NT2/D1 (cell line): ENCODE data around the gene CSGALNACT2.

Experiments
- DNase-seq: peaks from one replicate; pipeline ENCODE4 v3.0.0-alpha.2; 2011; ENCODE audit warnings: low read depth, low spot score
- H3K27me3 ChIP-seq: 2 replicates; pipeline ENCODE4 v1.6.0; 2011; ENCODE audit warnings: mild to moderate bottlenecking; ENCODE audit not compliant: insufficient read length, insufficient read depth
- H3K36me3 ChIP-seq: 2 replicates; pipeline ENCODE4 v1.6.1; 2011; ENCODE audit warnings: mild to moderate bottlenecking, low read length, mixed read lengths; ENCODE audit not compliant: insufficient read depth, insufficient read length
- H3K4me1 ChIP-seq: 2 replicates; pipeline ENCODE4 v1.5.1; 2011; ENCODE audit not compliant: insufficient read depth, insufficient read length
- H3K4me3 ChIP-seq: 2 replicates; pipeline ENCODE4 v1.5.1; 2011; ENCODE audit warnings: low read depth; ENCODE audit not compliant: insufficient read length
- H3K9ac ChIP-seq: 2 replicates; pipeline ENCODE4 v1.6.0; 2011; ENCODE audit warnings: low read depth; ENCODE audit not compliant: insufficient read length
- H3K9me3 ChIP-seq: 2 replicates; pipeline ENCODE4 v1.5.1; 2011; ENCODE audit warnings: mild to moderate bottlenecking, low read length; ENCODE audit not compliant: insufficient read depth
- SUZ12 ChIP-seq: IDR thresholded peaks from 2 replicates; pipeline ENCODE4 v1.6.1; 2011; ENCODE audit not compliant: insufficient read length, insufficient read depth; ENCODE audit errors: extremely low read depth
- YY1 ChIP-seq: IDR thresholded peaks from 2 replicates; pipeline ENCODE4 v1.6.1; 2011; ENCODE audit not compliant: insufficient read length, insufficient read depth
- ZNF274 ChIP-seq: IDR thresholded peaks from 2 replicates; pipeline ENCODE4 v1.6.1; 2011; ENCODE audit warnings: mild to moderate bottlenecking, low read depth, low read length

CSGALNACT2 gene

GRCh38 chr10:43194859-43195258, 56.6 kb downstream of the CSGALNACT2 start:
- no peak for TF ChIP-seq YY1
- no peak for TF ChIP-seq SUZ12
- TF ChIP-seq ZNF274, result no peak
- Histone ChIP-seq H3K9ac (no peak overlapping the region), H3K27me3 (no peaks in the 10 kb centered on the region), H3K4me1 (peaks cover 4% of the 10 kb centered on the region), H3K9me3 (no peaks in the 10 kb centered on the region), H3K36me3 (peaks cover 53% of the 10 kb centered on the region), H3K4me3 (no peak overlapping the region)
- DNase-seq, result no peak

GRCh38 chr10:43195557-43195956, 57.3 kb downstream of the CSGALNACT2 start:
- Histone ChIP-seq H3K4me1 (peaks cover 4% of the 10 kb centered on the region), H3K9me3 (no peaks in the 10 kb centered on the region), H3K4me3 (no peak overlapping the region), H3K9ac (no peak overlapping the region), H3K27me3 (no peaks in the 10 kb centered on the region), H3K36me3 (peaks cover 60% of the 10 kb centered on the region)
- TF ChIP-seq YY1 (no peak), SUZ12 (no peak), ZNF274 (no peak)
- DNase-seq, result no peak

- peaks cover 68% of the 10 kb centered on the region for H3K36me3 ChIP-seq
- no peak for DNase-seq
- no peak overlapping the region for H3K9ac ChIP-seq
- no peaks in the 10 kb centered on the region for H3K27me3 ChIP-seq
- H3K4me1 ChIP-seq, result peaks cover 5% of the 10 kb centered on the region
- TF ChIP-seq SUZ12 (no peak), ZNF274 (no peak), YY1 (no peak)
- H3K4me3 ChIP-seq, result no peak overlapping the region
- H3K9me3 ChIP-seq, result no peaks in the 10 kb centered on the region
Measured at GRCh38 chr10:43196131-43196980, 58.1 kb downstream of the CSGALNACT2 start.

- H3K9me3 ChIP-seq, result no peaks in the 10 kb centered on the region
- H3K27me3 ChIP-seq, result no peaks in the 10 kb centered on the region
- no peak overlapping the region for H3K9ac ChIP-seq
- no peak overlapping the region for H3K4me3 ChIP-seq
- peaks cover 73% of the 10 kb centered on the region for H3K36me3 ChIP-seq
- TF ChIP-seq ZNF274, result no peak
- TF ChIP-seq YY1, result no peak
- no peak for TF ChIP-seq SUZ12
- DNase-seq, result no peak
- H3K4me1 ChIP-seq, result peaks cover 10% of the 10 kb centered on the region
Measured at GRCh38 chr10:43196981-43197833, 59.0 kb downstream of the CSGALNACT2 start.

GRCh38 chr10:43197834-43198681, 59.8 kb downstream of the CSGALNACT2 start:
- H3K4me1 ChIP-seq, result peaks cover 8% of the 10 kb centered on the region
- no peak for TF ChIP-seq ZNF274
- no peak for TF ChIP-seq SUZ12
- TF ChIP-seq YY1, result no peak
- H3K9ac ChIP-seq, result no peak overlapping the region
- H3K27me3 ChIP-seq, result no peaks in the 10 kb centered on the region
- no peak for DNase-seq
- peaks cover 73% of the 10 kb centered on the region for H3K36me3 ChIP-seq
- no peak overlapping the region for H3K4me3 ChIP-seq
- no peaks in the 10 kb centered on the region for H3K9me3 ChIP-seq

- TF ChIP-seq SUZ12, result no peak
- TF ChIP-seq ZNF274, result no peak
- TF ChIP-seq YY1, result no peak
- no peak for DNase-seq
Measured at GRCh38 chr10:43198682-43199005, 60.4 kb downstream of the CSGALNACT2 start.

More at GRCh38 chr10:43198682-43199005, 60.4 kb downstream of the CSGALNACT2 start:
- Histone ChIP-seq H3K36me3 (peaks cover 73% of the 10 kb centered on the region), H3K27me3 (no peaks in the 10 kb centered on the region), H3K4me3 (no peak overlapping the region), H3K9me3 (no peaks in the 10 kb centered on the region), H3K4me1 (peaks cover 6% of the 10 kb centered on the region), H3K9ac (no peak overlapping the region)
